ENCODE results near the gene SLC16A12. TPM values are rescaled to one million over a fixed set of nuclear protein-coding genes. Genes with fewer than 3 reads are reported as not detected.

The SLC16A12 gene
- polyA plus RNA-seq, 1 donor (not counting 4 experiments of a cell fraction or from before 2014, with no cell fraction given): 0.10 TPM

- dilution Hi-C loops (cut with MboI; ENCODE audit: extremely low pct_ligation_motif_present, low sequenced_read_pairs): no loop called here
- Histone ChIP-seq H3K4me1 (ENCODE audit: control insufficient read depth, extremely low read depth, insufficient read depth, low read length) (peaks cover 29% of the 10 kb centered on the region), H3K9me3 (ENCODE audit: control insufficient read depth, low read depth, low read length) (no peaks in the 10 kb centered on the region), H3K79me2 (ENCODE audit: control insufficient read depth, insufficient read depth, low read length) (no peaks in the 10 kb centered on the region), H3K9me1 (ENCODE audit: control insufficient read depth, extremely low read depth, insufficient read depth, low read length) (no peaks in the 10 kb centered on the region), H3K4me2 (ENCODE audit: control insufficient read depth, extremely low read depth, insufficient read depth, low read depth, low read length) (no peak overlapping the region), H2AFZ (ENCODE audit: control insufficient read depth, low read length) (no peak overlapping the region), H3K27ac (ENCODE audit: control insufficient read depth, insufficient read depth, low read length) (no peak overlapping the region), H3K9ac (ENCODE audit: control insufficient read depth, extremely low read depth, insufficient read depth, low read length) (no peak overlapping the region), H4K20me1 (ENCODE audit: control insufficient read depth, extremely low read depth, insufficient read depth, low read length) (no peaks in the 10 kb centered on the region), H3K4me3 (ENCODE audit: control insufficient read depth in 2 of 3, extremely low read depth in 1 of 3, insufficient read depth in 2 of 3, low read depth in 1 of 3, low read length in 3 of 3) (no peak overlapping the region), H3K27me3 (ENCODE audit: control insufficient read depth, extremely low read depth, insufficient read depth, low read length) (no peaks in the 10 kb centered on the region), H3K36me3 (ENCODE audit: control insufficient read depth in 2 of 2, extremely low read depth in 1 of 2, insufficient read depth in 2 of 2, low read length in 2 of 2) (no peaks in the 10 kb centered on the region)
- FAIRE-seq (no peak), DNase-seq (ENCODE audit: low read depth, low spot score) (no peak)
- TF ChIP-seq CTCF (optimal IDR thresholded peaks at IDR 0.05 in 1 of 3, IDR thresholded peaks at IDR 0.05 in 1 of 3, conservative IDR thresholded peaks at IDR 0.05 in 1 of 3; ENCODE audit: extremely low read depth in 1 of 3, insufficient read depth in 2 of 3, low read length in 3 of 3) (no peak), EZH2 (IDR thresholded peaks at IDR 0.05; ENCODE audit: low read length) (no peak)
Measured at GRCh38 chr10:89425000-89425399, 110.4 kb downstream of the SLC16A12 start.

- H3K27ac ChIP-seq (ENCODE audit: control insufficient read depth, insufficient read depth, low read length): no peak overlapping the region
- dilution Hi-C loops (cut with MboI; ENCODE audit: extremely low pct_ligation_motif_present, low sequenced_read_pairs): no loop called here
- H3K36me3 ChIP-seq (ENCODE audit: control insufficient read depth in 2 of 2, extremely low read depth in 1 of 2, insufficient read depth in 2 of 2, low read length in 2 of 2): peaks cover 2 to 4% of the 10 kb centered on the region in 2 experiments
- H3K4me3 ChIP-seq (ENCODE audit: control insufficient read depth in 2 of 3, extremely low read depth in 1 of 3, insufficient read depth in 2 of 3, low read depth in 1 of 3, low read length in 3 of 3): no peak overlapping the region
- H3K9me3 ChIP-seq (ENCODE audit: control insufficient read depth, low read depth, low read length): no peaks in the 10 kb centered on the region
- H3K79me2 ChIP-seq (ENCODE audit: control insufficient read depth, insufficient read depth, low read length): peaks cover 12% of the 10 kb centered on the region
- H2AFZ ChIP-seq (ENCODE audit: control insufficient read depth, low read length): no peak overlapping the region
- H3K4me1 ChIP-seq (ENCODE audit: control insufficient read depth, extremely low read depth, insufficient read depth, low read length): peaks cover 6% of the 10 kb centered on the region
- no peak for DNase-seq (ENCODE audit: low read depth, low spot score)
- FAIRE-seq: peak; percentile 58
- no peak overlapping the region for H3K4me2 ChIP-seq (ENCODE audit: control insufficient read depth, extremely low read depth, insufficient read depth, low read depth, low read length)
- H4K20me1 ChIP-seq (ENCODE audit: control insufficient read depth, extremely low read depth, insufficient read depth, low read length): no peaks in the 10 kb centered on the region
- no peak overlapping the region for H3K9ac ChIP-seq (ENCODE audit: control insufficient read depth, extremely low read depth, insufficient read depth, low read length)
- no peaks in the 10 kb centered on the region for H3K27me3 ChIP-seq (ENCODE audit: control insufficient read depth, extremely low read depth, insufficient read depth, low read length)
- H3K9me1 ChIP-seq (ENCODE audit: control insufficient read depth, extremely low read depth, insufficient read depth, low read length): no peaks in the 10 kb centered on the region
- TF ChIP-seq CTCF (optimal IDR thresholded peaks at IDR 0.05 in 1 of 3, IDR thresholded peaks at IDR 0.05 in 1 of 3, conservative IDR thresholded peaks at IDR 0.05 in 1 of 3; ENCODE audit: extremely low read depth in 1 of 3, insufficient read depth in 2 of 3, low read length in 3 of 3) (no peak), EZH2 (IDR thresholded peaks at IDR 0.05; ENCODE audit: low read length) (no peak)
Measured at GRCh38 chr10:89421018-89421476, 114.3 kb downstream of the SLC16A12 start.

All from keratinocyte (primary cell).